ENCODE data around the gene NAA50. TPM values are rescaled to one million over a fixed set of nuclear protein-coding genes. Genes with fewer than 3 reads are reported as not detected.

NAA50 gene
- total and polyA plus RNA-seq, 10 of the 15 experiments (the other 5 are each of a cell fraction or from before 2014, with no cell fraction given) = 31.7 to 205 (median 110) TPM

DNA sequence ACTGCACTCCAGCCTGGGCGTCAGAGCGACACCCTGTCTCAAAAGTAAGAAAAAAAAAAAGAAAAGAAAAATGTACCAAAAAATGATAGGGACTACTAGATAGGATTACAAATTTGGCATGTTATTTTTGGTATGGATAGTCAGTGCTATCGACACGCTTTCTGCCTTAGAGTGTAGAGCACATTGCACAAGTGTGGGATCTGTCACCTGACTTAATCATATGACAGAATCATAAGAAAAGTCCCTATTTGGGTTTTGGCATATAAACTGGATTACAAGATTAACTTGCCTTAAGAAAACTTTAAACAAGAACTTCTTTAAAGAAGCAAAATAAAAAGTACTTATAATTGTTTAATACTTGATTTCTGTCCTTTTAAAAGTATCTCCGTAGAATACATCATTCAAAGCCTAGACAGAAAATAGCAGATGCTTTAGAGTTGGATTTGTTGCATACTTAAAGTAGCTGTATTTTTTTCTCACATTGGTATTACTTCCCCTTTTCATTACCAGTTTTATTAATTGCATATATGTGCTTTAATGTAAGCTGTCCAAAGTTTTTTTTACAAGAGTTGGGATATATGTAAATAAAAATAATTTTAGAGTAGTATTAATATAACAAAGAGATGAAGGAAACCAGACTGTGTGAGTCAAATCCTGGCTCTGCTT is 8.6 kb upstream of the NAA50 start:
- no peaks in the 10 kb centered on the region for H3K27me3 ChIP-seq (replicated peaks in 1 of 2; ENCODE audit: control insufficient read depth in 2 of 2, insufficient read depth in 2 of 2, low read length in 1 of 2)
- peak; percentile 81 for ATAC-seq
- H4K20me1 ChIP-seq (ENCODE audit: control insufficient read depth, insufficient read depth) = no peaks in the 10 kb centered on the region
- peaks cover 5% of the 10 kb centered on the region; the same call in 2 of the 3 replicates for H3K9me3 ChIP-seq (replicated peaks; ENCODE audit: control insufficient read depth, insufficient read depth, low read length)
- POLR2A ChIA-PET = interaction anchor here (0.7 to 1.1 kb wide), 2 partner anchors 35 to 152 kb away, joined by 3 read pairs; no protein-coding TSS in a partner anchor
- BruUV-seq (replicated peaks) = no TSS peak
- H3K4me1 ChIP-seq (ENCODE audit: control insufficient read depth, insufficient read depth, low read length) = peaks cover 10% of the 10 kb centered on the region; the same call in 1 of the 2 replicates
- RAD21 ChIA-PET (ENCODE audit: unreplicated experiment) = interaction anchor here (1.1 to 1.2 kb wide), 2 partner anchors 9 to 72 kb away, joined by 3 read pairs; no protein-coding TSS in a partner anchor
- no peak overlapping the region for H3K9ac ChIP-seq (ENCODE audit: control insufficient read depth, insufficient read depth, low read length)
- in situ Hi-C loops (cut with MboI) (no loop called here), intact Hi-C loops (cut with micrococcal nuclease; ENCODE audit: unreplicated experiment) (no loop called here)
- CTCF ChIA-PET = interaction anchor here (4.0 kb wide), 1 partner anchor 9 kb away, joined by 36 read pairs; the partner anchor contains the start of genes ATP6V1A and NAA50
- no peaks in the 10 kb centered on the region for H3K36me3 ChIP-seq (ENCODE audit: control insufficient read depth in 2 of 2, insufficient read depth in 2 of 2, low read length in 1 of 2)
- no peak overlapping the region; the same call in 1 of the 2 replicates for H2AFZ ChIP-seq (ENCODE audit: control insufficient read depth, low read depth, low read length)
- H3K79me2 ChIP-seq (ENCODE audit: control insufficient read depth, insufficient read depth, low read length) = peaks cover 14% of the 10 kb centered on the region
- no peak for DNase-seq (ENCODE audit: low read depth, low spot score)
- H3K4me3 ChIP-seq = no peak overlapping the region
- SMC1A ChIA-PET (ENCODE audit: uncharacterized antibody, unreplicated experiment) = interaction anchor here (0.7 to 3.2 kb wide), 5 partner anchors 10 to 90 kb away, joined by 3 to 9 read pairs (median 3); no protein-coding TSS in a partner anchor
- FAIRE-seq = peak; percentile 44
- H3K4me2 ChIP-seq (ENCODE audit: control insufficient read depth, insufficient read depth) = no peak overlapping the region
- WGBS (ENCODE audit: insufficient coverage, insufficient replicate concordance, low lambda C conversion rate, missing lambda C conversion rate) = 57% methylated on average over 5 of the region's 5 CpGs
- H3K27ac ChIP-seq (ENCODE audit: control insufficient read depth, insufficient read depth) = no peak overlapping the region
- TF ChIP-seq ZBTB40 (IDR thresholded peaks at IDR 0.05; ENCODE audit: borderline replicate concordance) (no peak; the same call in 1 of the 2 replicates), RAD51 (IDR thresholded peaks at IDR 0.05) (peak; percentile 97), SMAD1 (IDR thresholded peaks at IDR 0.05; ENCODE audit: low read depth, partially characterized antibody) (no peak), KLF5 (IDR thresholded peaks at IDR 0.05; ENCODE audit: partially characterized antibody) (no peak), PML (IDR thresholded peaks at IDR 0.05; ENCODE audit: low read length) (no peak), MXI1 (IDR thresholded peaks at IDR 0.05; ENCODE audit: low read depth, low read length) (no peak), ATF7 (IDR thresholded peaks at IDR 0.05; ENCODE audit: low read depth) (peak; percentile 40), POLR2A (IDR thresholded peaks at IDR 0.05; ENCODE audit: low read depth, low read length) (no peak), HDAC6 (IDR thresholded peaks at IDR 0.05; ENCODE audit: unreplicated experiment) (no peak), IRF4 (IDR thresholded peaks at IDR 0.05; ENCODE audit: low read depth, low read length) (no peak), ATF3 (IDR thresholded peaks at IDR 0.05; ENCODE audit: borderline replicate concordance, extremely low read depth, low read depth, low read length) (peak; percentile 29; the same call in 1 of the 2 replicates)
- TF ChIP-seq, protein P1, sequence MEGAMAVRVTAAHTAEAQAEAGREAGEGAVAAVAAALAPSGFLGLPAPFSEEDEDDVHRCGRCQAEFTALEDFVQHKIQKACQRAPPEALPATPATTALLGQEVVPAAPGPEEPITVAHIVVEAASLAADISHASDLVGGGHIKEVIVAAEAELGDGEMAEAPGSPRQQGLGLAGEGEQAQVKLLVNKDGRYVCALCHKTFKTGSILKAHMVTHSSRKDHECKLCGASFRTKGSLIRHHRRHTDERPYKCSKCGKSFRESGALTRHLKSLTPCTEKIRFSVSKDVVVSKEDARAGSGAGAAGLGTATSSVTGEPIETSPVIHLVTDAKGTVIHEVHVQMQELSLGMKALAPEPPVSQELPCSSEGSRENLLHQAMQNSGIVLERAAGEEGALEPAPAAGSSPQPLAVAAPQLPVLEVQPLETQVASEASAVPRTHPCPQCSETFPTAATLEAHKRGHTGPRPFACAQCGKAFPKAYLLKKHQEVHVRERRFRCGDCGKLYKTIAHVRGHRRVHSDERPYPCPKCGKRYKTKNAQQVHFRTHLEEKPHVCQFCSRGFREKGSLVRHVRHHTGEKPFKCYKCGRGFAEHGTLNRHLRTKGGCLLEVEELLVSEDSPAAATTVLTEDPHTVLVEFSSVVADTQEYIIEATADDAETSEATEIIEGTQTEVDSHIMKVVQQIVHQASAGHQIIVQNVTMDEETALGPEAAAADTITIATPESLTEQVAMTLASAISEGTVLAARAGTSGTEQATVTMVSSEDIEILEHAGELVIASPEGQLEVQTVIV (IDR thresholded peaks at IDR 0.05; ENCODE audit: borderline replicate concordance, partially characterized antibody) = no peak
- TF ChIP-seq, protein P2, sequence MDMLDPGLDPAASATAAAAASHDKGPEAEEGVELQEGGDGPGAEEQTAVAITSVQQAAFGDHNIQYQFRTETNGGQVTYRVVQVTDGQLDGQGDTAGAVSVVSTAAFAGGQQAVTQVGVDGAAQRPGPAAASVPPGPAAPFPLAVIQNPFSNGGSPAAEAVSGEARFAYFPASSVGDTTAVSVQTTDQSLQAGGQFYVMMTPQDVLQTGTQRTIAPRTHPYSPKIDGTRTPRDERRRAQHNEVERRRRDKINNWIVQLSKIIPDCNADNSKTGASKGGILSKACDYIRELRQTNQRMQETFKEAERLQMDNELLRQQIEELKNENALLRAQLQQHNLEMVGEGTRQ (IDR thresholded peaks at IDR 0.05; ENCODE audit: borderline replicate concordance, low read depth, low read length) = peak; percentile 63; the same call in 1 of the 2 replicates
- TF ChIP-seq, protein P3, sequence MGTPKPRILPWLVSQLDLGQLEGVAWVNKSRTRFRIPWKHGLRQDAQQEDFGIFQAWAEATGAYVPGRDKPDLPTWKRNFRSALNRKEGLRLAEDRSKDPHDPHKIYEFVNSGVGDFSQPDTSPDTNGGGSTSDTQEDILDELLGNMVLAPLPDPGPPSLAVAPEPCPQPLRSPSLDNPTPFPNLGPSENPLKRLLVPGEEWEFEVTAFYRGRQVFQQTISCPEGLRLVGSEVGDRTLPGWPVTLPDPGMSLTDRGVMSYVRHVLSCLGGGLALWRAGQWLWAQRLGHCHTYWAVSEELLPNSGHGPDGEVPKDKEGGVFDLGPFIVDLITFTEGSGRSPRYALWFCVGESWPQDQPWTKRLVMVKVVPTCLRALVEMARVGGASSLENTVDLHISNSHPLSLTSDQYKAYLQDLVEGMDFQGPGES (IDR thresholded peaks at IDR 0.05) = no peak

All from GM12878 (cell line).